ENCODE results near the gene SLC25A22. TPM values are rescaled to one million over a fixed set of nuclear protein-coding genes. Genes with fewer than 3 reads are reported as not detected.
A peak's percentile ranks its signal among the peaks of the same experiment; 100 is the strongest.

Gene SLC25A22
- total RNA-seq, 1 experiment from 2014 or later, result 31.8 TPM

DNA sequence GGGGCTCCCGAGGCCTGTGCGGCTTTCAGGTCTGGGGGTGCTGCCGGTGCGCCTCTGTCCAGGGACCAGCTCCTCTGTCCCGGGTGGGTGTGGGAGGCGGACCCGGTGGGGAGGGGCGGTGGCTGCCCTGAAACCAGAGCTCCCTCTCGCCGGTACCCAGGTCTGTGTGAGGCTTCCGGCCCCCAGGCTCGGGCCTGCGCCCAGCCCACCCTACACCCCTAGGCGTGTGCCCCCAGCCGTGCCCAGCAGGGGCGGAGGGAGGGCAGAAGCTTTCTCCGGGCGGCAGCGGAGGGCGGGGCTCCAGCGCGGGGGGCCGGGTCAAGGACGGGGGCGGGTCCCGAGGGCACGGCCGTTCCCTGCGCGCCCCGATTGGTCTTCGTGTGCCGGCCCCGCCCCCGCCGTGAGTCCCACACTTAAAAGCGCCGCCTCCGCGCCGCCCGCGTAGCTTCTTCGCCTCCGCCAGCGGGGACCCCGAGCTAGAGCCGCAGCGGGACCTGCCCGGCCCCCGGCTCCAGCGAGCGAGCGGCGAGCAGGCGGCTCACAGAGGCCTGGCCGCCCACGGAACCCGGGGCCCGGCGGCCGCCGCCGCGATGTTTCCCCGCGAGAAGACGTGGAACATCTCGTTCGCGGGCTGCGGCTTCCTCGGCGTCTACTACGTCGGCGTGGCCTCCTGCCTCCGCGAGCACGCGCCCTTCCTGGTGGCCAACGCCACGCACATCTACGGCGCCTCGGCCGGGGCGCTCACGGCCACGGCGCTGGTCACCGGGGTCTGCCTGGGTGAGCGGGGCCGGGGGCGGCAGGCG is 21.2 kb upstream of the SLC25A22 start:
- peak; percentile 8 to 23 for TF ChIP-seq CTCF (IDR thresholded peaks at IDR 0.05; ENCODE audit: insufficient read depth in 1 of 2, low read depth in 1 of 2, low read length in 1 of 2, severe bottlenecking in 1 of 2, unreplicated experiment in 1 of 2)
- intact Hi-C loops (cut with micrococcal nuclease; ENCODE audit: unreplicated experiment), result loop anchor here (1.0 kb wide), 1 partner anchor 8 kb away; the partner anchor contains the start of gene CRACR2B

GRCh38 chr11:818396-819128 is 20.5 kb upstream of the SLC25A22 start, which contains the start of gene PNPLA2:
Gene PNPLA2 (plus strand): TSS chr11:818914. CDS start chr11:819719, 805 bp downstream.
- intact Hi-C loops (cut with micrococcal nuclease; ENCODE audit: unreplicated experiment), result loop anchor here (1.0 kb wide), 1 partner anchor 9 kb away; the partner anchor contains the start of gene CRACR2B
- peak in 1 of 2 experiments; percentile 17 for TF ChIP-seq CTCF (IDR thresholded peaks at IDR 0.05; ENCODE audit: insufficient read depth in 1 of 2, low read depth in 1 of 2, low read length in 1 of 2, severe bottlenecking in 1 of 2, unreplicated experiment in 1 of 2)
- peak within 1 kb of the TSS; percentile 76 for H3K4me3 Mint-ChIP-seq (ENCODE audit: unreplicated experiment)
- H3K27ac Mint-ChIP-seq (ENCODE audit: unreplicated experiment), result peak within 1 kb of the TSS; percentile 66
- H3K4me1 ChIP-seq, result peaks cover 21% of the 10 kb centered on the region
- POLR2A ChIA-PET, result interaction anchor here (0.6 to 2.5 kb wide), 20 partner anchors 9 to 273 kb away, joined by 3 to 35 read pairs (median 5); partner anchors contain the start of genes CD151, CHID1, CRACR2B and GATD1
- no peaks in the 10 kb centered on the region for H3K27me3 Mint-ChIP-seq (ENCODE audit: insufficient read depth, unreplicated experiment)
- H3K27me3 ChIP-seq (replicated peaks; ENCODE audit: control insufficient read depth, insufficient read depth, low read length), result no peaks in the 10 kb centered on the region
- BruUV-seq (replicated peaks), result TSS peak; percentile 35
- H3K9me3 Mint-ChIP-seq (ENCODE audit: unreplicated experiment), result no peaks in the 10 kb centered on the region
- H3K9me3 ChIP-seq, result no peaks in the 10 kb centered on the region
- peaks cover 2% of the 10 kb centered on the region; the same call in 1 of the 2 replicates for H3K36me3 ChIP-seq (ENCODE audit: control insufficient read depth, insufficient read depth, low read length)
- H3K4me1 Mint-ChIP-seq (ENCODE audit: low read depth, unreplicated experiment), result no peaks in the 10 kb centered on the region
- CTCF ChIA-PET, result interaction anchor here (0.6 to 1.8 kb wide), 6 partner anchors 9 to 96 kb away, joined by 3 to 10 read pairs (median 3); partner anchors contain the start of genes CRACR2B, POLR2L and TSPAN4
- DNase-seq, result peak; percentile 72 to 77
- H3K4me3 ChIP-seq (ENCODE audit: low read depth, low read length), result peak within 1 kb of the TSS; percentile 86
- peaks cover 68% of the 10 kb centered on the region for H3K36me3 Mint-ChIP-seq (ENCODE audit: insufficient read depth, unreplicated experiment)

More for the DNA sequence above, 21.2 kb upstream of the SLC25A22 start:
- no peaks in the 10 kb centered on the region for H3K27me3 ChIP-seq (replicated peaks; ENCODE audit: control insufficient read depth, insufficient read depth, low read length)
- H3K9me3 ChIP-seq, result no peaks in the 10 kb centered on the region
- no peaks in the 10 kb centered on the region for H3K27me3 Mint-ChIP-seq (ENCODE audit: insufficient read depth, unreplicated experiment)
- ChIA-PET CTCF (interaction anchor here (0.6 to 1.8 kb wide), 7 partner anchors 12 to 1319 kb away, joined by 3 to 10 read pairs (median 3); partner anchors contain the start of genes POLR2L and TSPAN4), POLR2A (interaction anchor here (0.6 to 2.5 kb wide), 22 partner anchors 8 to 273 kb away, joined by 3 to 35 read pairs (median 4); partner anchors contain the start of genes CD151, CHID1, CRACR2B and GATD1)
- H3K4me3 Mint-ChIP-seq (ENCODE audit: unreplicated experiment), result peak overlapping the region; percentile 76
- H3K27ac Mint-ChIP-seq (ENCODE audit: unreplicated experiment), result peak overlapping the region; percentile 66
- no TSS peak for BruUV-seq (replicated peaks)
- H3K4me1 Mint-ChIP-seq (ENCODE audit: low read depth, unreplicated experiment), result no peaks in the 10 kb centered on the region
- peaks cover 2% of the 10 kb centered on the region; the same call in 1 of the 2 replicates for H3K36me3 ChIP-seq (ENCODE audit: control insufficient read depth, insufficient read depth, low read length)
- peaks cover 21% of the 10 kb centered on the region for H3K4me1 ChIP-seq
- no peaks in the 10 kb centered on the region for H3K9me3 Mint-ChIP-seq (ENCODE audit: unreplicated experiment)
- peak; percentile 92 to 95 for DNase-seq
- peaks cover 61% of the 10 kb centered on the region for H3K36me3 Mint-ChIP-seq (ENCODE audit: insufficient read depth, unreplicated experiment)
- H3K4me3 ChIP-seq (ENCODE audit: low read depth, low read length), result peak overlapping the region; percentile 86

DNA sequence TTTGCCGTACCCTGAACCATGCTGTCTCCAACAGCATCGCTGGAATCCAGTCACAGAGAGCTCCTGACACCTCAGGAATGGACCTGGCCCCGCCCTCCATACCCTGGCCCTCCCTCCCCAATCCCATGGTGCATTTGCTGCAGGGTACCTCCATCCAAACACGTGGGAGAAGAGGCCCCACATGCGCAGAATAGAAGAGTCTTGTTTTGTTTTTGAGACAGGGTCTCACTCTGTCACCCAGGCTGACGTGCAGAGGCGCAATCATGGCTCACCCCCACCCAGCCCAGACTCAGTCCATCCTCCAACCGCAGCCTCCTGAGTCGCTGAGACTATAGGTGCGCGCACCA is 18.3 kb upstream of the SLC25A22 start:
- no peak overlapping the region for H3K4me3 ChIP-seq (ENCODE audit: low read depth, low read length)
- no peak for DNase-seq
- H3K9me3 Mint-ChIP-seq (ENCODE audit: unreplicated experiment), result no peaks in the 10 kb centered on the region
- no peak overlapping the region for H3K27ac Mint-ChIP-seq (ENCODE audit: unreplicated experiment)
- CTCF ChIA-PET, result no interaction called here
- no peaks in the 10 kb centered on the region for H3K27me3 Mint-ChIP-seq (ENCODE audit: insufficient read depth, unreplicated experiment)
- POLR2A ChIA-PET, result no interaction called here
- no TSS peak for BruUV-seq (replicated peaks)
- H3K27me3 ChIP-seq (replicated peaks; ENCODE audit: control insufficient read depth, insufficient read depth, low read length), result no peaks in the 10 kb centered on the region
- peaks cover 26% of the 10 kb centered on the region for H3K4me1 ChIP-seq
- peaks cover 75% of the 10 kb centered on the region for H3K36me3 Mint-ChIP-seq (ENCODE audit: insufficient read depth, unreplicated experiment)
- H3K9me3 ChIP-seq, result no peaks in the 10 kb centered on the region
- peaks cover 12% of the 10 kb centered on the region for H3K36me3 ChIP-seq (ENCODE audit: control insufficient read depth, insufficient read depth, low read length)
- H3K4me1 Mint-ChIP-seq (ENCODE audit: low read depth, unreplicated experiment), result no peaks in the 10 kb centered on the region
- intact Hi-C loops (cut with micrococcal nuclease; ENCODE audit: unreplicated experiment), result no loop called here
- H3K4me3 Mint-ChIP-seq (ENCODE audit: unreplicated experiment), result no peak overlapping the region
- no peak for TF ChIP-seq CTCF (IDR thresholded peaks at IDR 0.05; ENCODE audit: insufficient read depth in 1 of 2, low read depth in 1 of 2, low read length in 1 of 2, severe bottlenecking in 1 of 2, unreplicated experiment in 1 of 2)
